ENCODE measurements around the gene SLC35G1. TPM values are rescaled to one million over a fixed set of nuclear protein-coding genes. Genes with fewer than 3 reads are reported as not detected.

The SLC35G1 gene
- total RNA-seq, 1 experiment from 2014 or later: 5.1 TPM

GRCh38 chr10:93876381-93876780 lies 17.4 kb upstream of the SLC35G1 start (continued):
- no peak for TF ChIP-seq FOXP1 (CRISPR knock-in tag; IDR thresholded peaks at IDR 0.05; ENCODE audit: borderline replicate concordance)
- no peak for TF ChIP-seq ATF3 (CRISPR knock-in tag; conservative IDR thresholded peaks at IDR 0.05)
- no peak for TF ChIP-seq SP1 (CRISPR knock-in tag; conservative IDR thresholded peaks at IDR 0.05)
- no peak for TF ChIP-seq NR3C1 (CRISPR knock-in tag; conservative IDR thresholded peaks at IDR 0.05; ENCODE audit: low read depth)
- no peak for TF ChIP-seq ZNF121 (CRISPR knock-in tag; IDR thresholded peaks at IDR 0.05)
- TF ChIP-seq ZNF281 (CRISPR knock-in tag; IDR thresholded peaks at IDR 0.05): no peak

DNA sequence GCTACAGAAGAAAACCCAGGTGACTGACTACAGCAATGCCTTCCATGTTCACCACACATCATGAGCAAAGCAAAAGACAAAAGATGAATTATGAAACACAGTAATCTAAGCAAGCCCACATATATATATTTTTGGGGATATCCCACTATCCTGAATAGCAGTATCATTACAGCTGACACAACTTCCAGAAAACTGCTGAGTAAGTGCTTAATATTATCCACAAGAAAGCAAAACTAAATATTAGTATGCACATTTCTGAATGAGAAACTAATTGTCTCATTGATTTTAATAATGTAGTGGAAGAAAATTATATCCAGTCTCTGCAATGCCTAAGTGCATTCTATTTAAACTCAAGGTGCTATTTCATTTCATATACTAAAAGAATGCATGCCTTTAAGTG lies 14.5 kb upstream of the SLC35G1 start:
- H3K9me3 Mint-ChIP-seq: peaks cover under 1% of the 10 kb centered on the region; the same call in 1 of the 2 replicates
- CTCF ChIA-PET: no interaction called here
- ATAC-seq: no peak
- TF ChIP-seq, protein P1, sequence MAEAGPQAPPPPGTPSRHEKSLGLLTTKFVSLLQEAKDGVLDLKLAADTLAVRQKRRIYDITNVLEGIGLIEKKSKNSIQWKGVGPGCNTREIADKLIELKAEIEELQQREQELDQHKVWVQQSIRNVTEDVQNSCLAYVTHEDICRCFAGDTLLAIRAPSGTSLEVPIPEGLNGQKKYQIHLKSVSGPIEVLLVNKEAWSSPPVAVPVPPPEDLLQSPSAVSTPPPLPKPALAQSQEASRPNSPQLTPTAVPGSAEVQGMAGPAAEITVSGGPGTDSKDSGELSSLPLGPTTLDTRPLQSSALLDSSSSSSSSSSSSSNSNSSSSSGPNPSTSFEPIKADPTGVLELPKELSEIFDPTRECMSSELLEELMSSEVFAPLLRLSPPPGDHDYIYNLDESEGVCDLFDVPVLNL (CRISPR knock-in tag; IDR thresholded peaks at IDR 0.05; ENCODE audit: borderline replicate concordance, low read depth): no peak
- TF ChIP-seq NFATC4 (CRISPR knock-in tag; IDR thresholded peaks at IDR 0.05): no peak
- TF ChIP-seq FOXP4 (CRISPR knock-in tag; IDR thresholded peaks at IDR 0.05): no peak
- TF ChIP-seq ZNF281 (CRISPR knock-in tag; IDR thresholded peaks at IDR 0.05): no peak
- no peak for TF ChIP-seq NR1H2 (CRISPR knock-in tag; IDR thresholded peaks at IDR 0.05)
- no peak for TF ChIP-seq ETV6 (CRISPR knock-in tag; IDR thresholded peaks at IDR 0.05)
- no peak for TF ChIP-seq HMGXB4 (CRISPR knock-in tag; IDR thresholded peaks at IDR 0.05)
- no peak for TF ChIP-seq MYBL2 (CRISPR knock-in tag; IDR thresholded peaks at IDR 0.05)
- TF ChIP-seq ZNF423 (CRISPR knock-in tag; IDR thresholded peaks at IDR 0.05): no peak
- no peak for TF ChIP-seq ZNF138 (CRISPR knock-in tag; conservative IDR thresholded peaks at IDR 0.05)
- TF ChIP-seq, protein P2, sequence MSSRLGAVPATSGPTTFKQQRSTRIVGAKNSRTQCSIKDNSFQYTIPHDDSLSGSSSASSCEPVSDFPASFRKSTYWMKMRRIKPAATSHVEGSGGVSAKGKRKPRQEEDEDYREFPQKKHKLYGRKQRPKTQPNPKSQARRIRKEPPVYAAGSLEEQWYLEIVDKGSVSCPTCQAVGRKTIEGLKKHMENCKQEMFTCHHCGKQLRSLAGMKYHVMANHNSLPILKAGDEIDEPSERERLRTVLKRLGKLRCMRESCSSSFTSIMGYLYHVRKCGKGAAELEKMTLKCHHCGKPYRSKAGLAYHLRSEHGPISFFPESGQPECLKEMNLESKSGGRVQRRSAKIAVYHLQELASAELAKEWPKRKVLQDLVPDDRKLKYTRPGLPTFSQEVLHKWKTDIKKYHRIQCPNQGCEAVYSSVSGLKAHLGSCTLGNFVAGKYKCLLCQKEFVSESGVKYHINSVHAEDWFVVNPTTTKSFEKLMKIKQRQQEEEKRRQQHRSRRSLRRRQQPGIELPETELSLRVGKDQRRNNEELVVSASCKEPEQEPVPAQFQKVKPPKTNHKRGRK (CRISPR knock-in tag; IDR thresholded peaks at IDR 0.05; ENCODE audit: borderline replicate concordance): no peak
- no peak for TF ChIP-seq HMGA2 (CRISPR knock-in tag; IDR thresholded peaks at IDR 0.05)
- TF ChIP-seq ZNF263 (CRISPR knock-in tag; IDR thresholded peaks at IDR 0.05; ENCODE audit: low read depth): no peak
- TF ChIP-seq E2F5 (CRISPR knock-in tag; IDR thresholded peaks at IDR 0.05): no peak
- no peak for TF ChIP-seq CREB1 (CRISPR knock-in tag; IDR thresholded peaks at IDR 0.05)
- no peak for TF ChIP-seq NR3C1 (CRISPR knock-in tag; conservative IDR thresholded peaks at IDR 0.05; ENCODE audit: low read depth)
- no peak for TF ChIP-seq CREM (CRISPR knock-in tag; IDR thresholded peaks at IDR 0.05)

More for the DNA sequence above, 14.5 kb upstream of the SLC35G1 start:
- H3K4me1 Mint-ChIP-seq: peaks cover under 1% of the 10 kb centered on the region; the same call in 1 of the 2 replicates
- no peak overlapping the region for H3K27ac Mint-ChIP-seq
- DNase-seq (ENCODE audit: low spot score): no peak
- H3K4me3 Mint-ChIP-seq: no peak overlapping the region
- H3K27me3 Mint-ChIP-seq (ENCODE audit: low read depth): peaks cover 15% of the 10 kb centered on the region; the same call in 1 of the 2 replicates
- POLR2A ChIA-PET: no interaction called here
- no peaks in the 10 kb centered on the region for H3K36me3 Mint-ChIP-seq

All from WTC11 (cell line).